Measurements from ENCODE around the gene NUMB.

DNA sequence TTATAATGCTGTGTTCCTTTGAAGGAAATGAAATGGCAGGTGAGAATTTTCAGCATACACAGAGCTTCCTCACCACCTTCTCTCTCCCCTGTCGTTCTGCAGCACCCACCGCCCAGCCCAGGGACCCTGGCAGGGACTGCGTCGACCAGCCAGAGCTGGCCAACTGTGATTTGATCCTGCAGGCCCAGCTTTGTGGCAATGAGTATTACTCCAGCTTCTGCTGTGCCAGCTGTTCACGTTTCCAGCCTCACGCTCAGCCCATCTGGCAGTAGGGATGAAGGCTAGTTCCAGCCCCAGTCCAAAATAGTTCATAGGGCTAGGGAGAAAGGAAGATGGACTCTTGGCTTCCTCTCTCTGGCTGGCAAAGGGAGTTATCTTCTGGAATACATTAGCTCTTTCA is 186.0 kb downstream of the NUMB start:
- TF ChIP-seq POLR2A (IDR thresholded peaks at IDR 0.05) (no peak), EP300 (IDR thresholded peaks at IDR 0.05) (no peak)
- TF ChIP-seq, protein P1, sequence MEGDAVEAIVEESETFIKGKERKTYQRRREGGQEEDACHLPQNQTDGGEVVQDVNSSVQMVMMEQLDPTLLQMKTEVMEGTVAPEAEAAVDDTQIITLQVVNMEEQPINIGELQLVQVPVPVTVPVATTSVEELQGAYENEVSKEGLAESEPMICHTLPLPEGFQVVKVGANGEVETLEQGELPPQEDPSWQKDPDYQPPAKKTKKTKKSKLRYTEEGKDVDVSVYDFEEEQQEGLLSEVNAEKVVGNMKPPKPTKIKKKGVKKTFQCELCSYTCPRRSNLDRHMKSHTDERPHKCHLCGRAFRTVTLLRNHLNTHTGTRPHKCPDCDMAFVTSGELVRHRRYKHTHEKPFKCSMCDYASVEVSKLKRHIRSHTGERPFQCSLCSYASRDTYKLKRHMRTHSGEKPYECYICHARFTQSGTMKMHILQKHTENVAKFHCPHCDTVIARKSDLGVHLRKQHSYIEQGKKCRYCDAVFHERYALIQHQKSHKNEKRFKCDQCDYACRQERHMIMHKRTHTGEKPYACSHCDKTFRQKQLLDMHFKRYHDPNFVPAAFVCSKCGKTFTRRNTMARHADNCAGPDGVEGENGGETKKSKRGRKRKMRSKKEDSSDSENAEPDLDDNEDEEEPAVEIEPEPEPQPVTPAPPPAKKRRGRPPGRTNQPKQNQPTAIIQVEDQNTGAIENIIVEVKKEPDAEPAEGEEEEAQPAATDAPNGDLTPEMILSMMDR (IDR thresholded peaks at IDR 0.05) = no peak
